GM19438 (cell line): ENCODE measurements around the gene ZNF235.
"Not testable (repeated sequence)": the region's sequence is repeated elsewhere in the genome, so short reads cannot be mapped to it uniquely, and the experiment has no call there.

ENCODE experiments used
- ATAC-seq: cut with Tn5 transposase; IDR thresholded peaks from one replicate; pipeline ENCODE4 v1.9.1; 2021; ENCODE audit warnings: low read depth; ENCODE audit not compliant: unreplicated experiment

Gene ZNF235

GRCh38 chr19:44304659-44305193 is at the start of gene ZNF235:
Gene ZNF235, minus strand, starts transcription at chr19:44305025. Its CDS starts 1,621 bp downstream, at chr19:44303404.
- peak; percentile 87 for ATAC-seq

GRCh38 chr19:44346556-44346955 is 41.7 kb upstream of the ZNF235 start:
- ATAC-seq = no peak

- ATAC-seq = no peak
Observed at GRCh38 chr19:44345959-44346358, 41.1 kb upstream of the ZNF235 start.

GRCh38 chr19:44344255-44344654 is 39.4 kb upstream of the ZNF235 start:
- no peak for ATAC-seq

- ATAC-seq = no peak
Observed at GRCh38 chr19:44341794-44342193, 37.0 kb upstream of the ZNF235 start.

GRCh38 chr19:44334639-44335038 is 29.8 kb upstream of the ZNF235 start:
- ATAC-seq = not testable (repeated sequence)

GRCh38 chr19:44332145-44332544 is 27.3 kb upstream of the ZNF235 start:
- no peak for ATAC-seq

GRCh38 chr19:44315883-44316282 is 11.1 kb upstream of the ZNF235 start:
- no peak for ATAC-seq

GRCh38 chr19:44313231-44313630 is 8.4 kb upstream of the ZNF235 start:
- ATAC-seq = no peak

- ATAC-seq = no peak
Observed at GRCh38 chr19:44308011-44308410, 3.2 kb upstream of the ZNF235 start.

GRCh38 chr19:44306283-44306682 is 1.5 kb upstream of the ZNF235 start:
- no peak for ATAC-seq

GRCh38 chr19:44305457-44305856 is 632 bp upstream of the ZNF235 start:
- no peak for ATAC-seq

- no peak for ATAC-seq
Observed at GRCh38 chr19:44303976-44304568, 753 bp downstream of the ZNF235 start.

GRCh38 chr19:44303320-44303719 is 1.5 kb downstream of the ZNF235 start:
- no peak for ATAC-seq

GRCh38 chr19:44284968-44285367 is 19.9 kb downstream of the ZNF235 start:
- no peak for ATAC-seq

- no peak for ATAC-seq
Observed at GRCh38 chr19:44282846-44283245, 22.0 kb downstream of the ZNF235 start.

GRCh38 chr19:44280916-44281315 is 23.9 kb downstream of the ZNF235 start:
- ATAC-seq = no peak

- ATAC-seq = no peak
Observed at GRCh38 chr19:44278181-44278690, 26.6 kb downstream of the ZNF235 start.

GRCh38 chr19:44277331-44277730 is 27.5 kb downstream of the ZNF235 start:
- ATAC-seq = no peak

- ATAC-seq = no peak
Observed at GRCh38 chr19:44260695-44261446, 44.0 kb downstream of the ZNF235 start.

GRCh38 chr19:44260343-44260681 is 44.5 kb downstream of the ZNF235 start:
- no peak for ATAC-seq
